Measurements from ENCODE around the gene SYT7.

DNA sequence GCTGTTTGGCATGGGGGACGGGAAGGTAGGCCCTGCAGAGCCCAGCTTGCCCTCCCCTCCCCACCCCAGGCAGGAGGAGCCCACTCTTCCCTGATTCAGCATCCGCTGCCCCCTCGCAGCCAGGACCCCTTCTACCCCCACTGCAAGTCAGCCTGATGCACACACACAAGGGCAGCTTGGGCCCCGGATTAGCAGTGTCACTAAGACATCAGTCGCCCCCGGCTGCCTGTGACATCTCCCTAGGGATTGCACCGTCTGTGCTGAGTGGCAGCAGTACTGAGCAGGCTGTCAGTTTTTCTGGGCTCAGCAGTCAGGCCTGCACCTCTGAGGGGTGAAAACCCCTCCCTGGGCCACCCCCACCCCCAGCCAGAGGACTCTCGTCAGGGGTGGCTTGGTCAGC lies 30.4 kb upstream of the SYT7 start:
- TF ChIP-seq POLR2AphosphoS5 (IDR thresholded peaks at IDR 0.05; ENCODE audit: borderline replicate concordance, low read depth, low read length) (no peak), EZH2 (IDR thresholded peaks at IDR 0.05) (no peak), FOXP2 (optimal IDR thresholded peaks at IDR 0.05; ENCODE audit: control extremely low read depth, extremely low read length, insufficient read depth) (no peak)
